Ovary (tissue), 3 donors: Measurements from ENCODE around the gene SAMD10.

Experiments
- EP300 ChIP-seq: sonication (generic); formaldehyde crosslinking; IDR thresholded peaks from one replicate; pipeline ENCODE4 v1.6.1; 2017; ENCODE audit warnings: antibody characterized with exemption
- POLR2A ChIP-seq: fragments of 450-650 bp; IDR thresholded peaks from one replicate; pipeline ENCODE4 v1.6.1; 2017; ENCODE audit warnings: antibody characterized with exemption, mild to moderate bottlenecking, moderate library complexity
- TF ChIP-seq, protein P1 (sequence below), 3 donors: fragments of 450-650 bp in 2 of 3; fragments of 200-600 bp in 1 of 3; IDR thresholded peaks; one replicate each; pipeline versions ENCODE4 v1.5.1 to v1.8.0; 2016 to 2022; ENCODE audit warnings: antibody characterized with exemption in 3 of 3, mild to moderate bottlenecking in 1 of 3
- donor health status: DM: no; HTN: no; CAD: no.

DNA sequence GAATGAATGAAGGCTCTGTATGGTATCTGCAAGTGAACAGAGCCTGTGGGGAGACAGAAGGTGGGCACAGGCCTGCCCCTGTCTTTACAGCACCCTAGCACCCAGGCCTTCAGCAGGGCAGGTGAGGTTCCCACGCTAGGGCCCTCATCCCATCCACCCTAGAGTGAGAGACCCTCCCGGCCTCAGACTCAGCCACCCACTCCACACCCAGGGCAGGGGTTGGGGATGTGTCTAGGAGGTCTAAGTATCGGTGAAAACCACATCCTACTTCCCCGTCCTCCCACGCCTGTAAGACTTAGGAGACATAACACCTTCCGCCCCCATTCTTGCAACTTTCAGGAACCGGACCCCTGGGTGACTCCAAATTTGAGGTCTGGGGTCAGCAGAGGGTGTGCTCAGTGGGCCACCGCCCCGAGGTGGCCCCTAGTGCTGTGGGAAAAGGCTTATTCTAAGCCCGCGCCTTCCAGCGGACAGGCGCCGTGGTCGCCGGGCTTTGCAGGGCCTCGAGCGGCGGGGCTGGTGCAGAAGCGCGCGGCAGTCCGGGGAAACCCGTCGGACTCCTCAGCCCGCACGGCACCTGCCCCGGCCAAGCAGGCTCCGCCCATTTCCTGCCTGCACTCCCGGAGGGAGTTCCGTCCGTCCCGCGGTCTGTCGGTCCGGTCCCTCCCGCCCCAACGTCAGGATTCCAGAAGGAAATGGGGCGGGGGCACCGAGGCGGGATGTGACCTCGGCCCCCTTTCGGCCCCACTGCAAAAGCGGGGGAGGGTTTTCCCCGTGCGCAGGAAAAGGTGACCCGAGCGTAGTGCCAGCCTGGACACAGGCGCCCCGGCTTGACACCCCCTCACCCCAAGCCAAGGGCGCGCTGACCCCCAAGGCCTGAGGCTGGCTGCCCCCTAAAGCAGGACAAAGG, 868 bp downstream of the SAMD10 start:
- TF ChIP-seq, protein P1, sequence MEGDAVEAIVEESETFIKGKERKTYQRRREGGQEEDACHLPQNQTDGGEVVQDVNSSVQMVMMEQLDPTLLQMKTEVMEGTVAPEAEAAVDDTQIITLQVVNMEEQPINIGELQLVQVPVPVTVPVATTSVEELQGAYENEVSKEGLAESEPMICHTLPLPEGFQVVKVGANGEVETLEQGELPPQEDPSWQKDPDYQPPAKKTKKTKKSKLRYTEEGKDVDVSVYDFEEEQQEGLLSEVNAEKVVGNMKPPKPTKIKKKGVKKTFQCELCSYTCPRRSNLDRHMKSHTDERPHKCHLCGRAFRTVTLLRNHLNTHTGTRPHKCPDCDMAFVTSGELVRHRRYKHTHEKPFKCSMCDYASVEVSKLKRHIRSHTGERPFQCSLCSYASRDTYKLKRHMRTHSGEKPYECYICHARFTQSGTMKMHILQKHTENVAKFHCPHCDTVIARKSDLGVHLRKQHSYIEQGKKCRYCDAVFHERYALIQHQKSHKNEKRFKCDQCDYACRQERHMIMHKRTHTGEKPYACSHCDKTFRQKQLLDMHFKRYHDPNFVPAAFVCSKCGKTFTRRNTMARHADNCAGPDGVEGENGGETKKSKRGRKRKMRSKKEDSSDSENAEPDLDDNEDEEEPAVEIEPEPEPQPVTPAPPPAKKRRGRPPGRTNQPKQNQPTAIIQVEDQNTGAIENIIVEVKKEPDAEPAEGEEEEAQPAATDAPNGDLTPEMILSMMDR (IDR thresholded peaks at IDR 0.05), result no peak
- no peak for TF ChIP-seq POLR2A
- TF ChIP-seq EP300, result no peak
